ENCODE data around the gene SYT2. TPM values are rescaled to one million over a fixed set of nuclear protein-coding genes. Genes with fewer than 3 reads are reported as not detected.

SYT2 gene
- total RNA-seq, 1 experiment from 2014 or later: 0.69 TPM

- TF ChIP-seq, protein P1, sequence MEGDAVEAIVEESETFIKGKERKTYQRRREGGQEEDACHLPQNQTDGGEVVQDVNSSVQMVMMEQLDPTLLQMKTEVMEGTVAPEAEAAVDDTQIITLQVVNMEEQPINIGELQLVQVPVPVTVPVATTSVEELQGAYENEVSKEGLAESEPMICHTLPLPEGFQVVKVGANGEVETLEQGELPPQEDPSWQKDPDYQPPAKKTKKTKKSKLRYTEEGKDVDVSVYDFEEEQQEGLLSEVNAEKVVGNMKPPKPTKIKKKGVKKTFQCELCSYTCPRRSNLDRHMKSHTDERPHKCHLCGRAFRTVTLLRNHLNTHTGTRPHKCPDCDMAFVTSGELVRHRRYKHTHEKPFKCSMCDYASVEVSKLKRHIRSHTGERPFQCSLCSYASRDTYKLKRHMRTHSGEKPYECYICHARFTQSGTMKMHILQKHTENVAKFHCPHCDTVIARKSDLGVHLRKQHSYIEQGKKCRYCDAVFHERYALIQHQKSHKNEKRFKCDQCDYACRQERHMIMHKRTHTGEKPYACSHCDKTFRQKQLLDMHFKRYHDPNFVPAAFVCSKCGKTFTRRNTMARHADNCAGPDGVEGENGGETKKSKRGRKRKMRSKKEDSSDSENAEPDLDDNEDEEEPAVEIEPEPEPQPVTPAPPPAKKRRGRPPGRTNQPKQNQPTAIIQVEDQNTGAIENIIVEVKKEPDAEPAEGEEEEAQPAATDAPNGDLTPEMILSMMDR (conservative IDR thresholded peaks at IDR 0.05; ENCODE audit: low read depth, low read length): no peak
- no peak for TF ChIP-seq EZH2 (IDR thresholded peaks at IDR 0.05; ENCODE audit: borderline replicate concordance, low read depth, low read length, poor library complexity, severe bottlenecking)
- no peaks in the 10 kb centered on the region for H3K27me3 ChIP-seq (replicated peaks; ENCODE audit: insufficient read depth, low read depth, low read length, poor library complexity)
- H3K4me1 ChIP-seq (ENCODE audit: insufficient read depth, low read length, poor library complexity, severe bottlenecking): no peaks in the 10 kb centered on the region
- CTCF ChIA-PET: no interaction called here
- POLR2A ChIA-PET (ENCODE audit: low non-redundant PET): interaction anchor here (0.7 kb wide), 1 partner anchor 263 kb away, joined by 3 read pairs; no protein-coding TSS in a partner anchor
- no TSS peak for BruUV-seq (replicated peaks)
- no peaks in the 10 kb centered on the region for H3K9me3 ChIP-seq (ENCODE audit: low read depth, low read length, poor library complexity, severe bottlenecking)
- H3K4me3 ChIP-seq (ENCODE audit: low read depth, low read length, poor library complexity, severe bottlenecking): no peak overlapping the region
- no peaks in the 10 kb centered on the region for H3K36me3 ChIP-seq (ENCODE audit: insufficient read depth, low read length, poor library complexity, severe bottlenecking)
- DNase-seq (ENCODE audit: low spot score): no peak
- no peak overlapping the region for H3K27ac ChIP-seq (ENCODE audit: low read depth, low read length, poor library complexity, severe bottlenecking)
- intact Hi-C loops (cut with micrococcal nuclease; ENCODE audit: unreplicated experiment): no loop called here
Observed at GRCh38 chr1:202568826-202569225, 141.4 kb downstream of the SYT2 start.

GRCh38 chr1:202568410-202568809, 141.8 kb downstream of the SYT2 start:
- Histone ChIP-seq H3K27ac (ENCODE audit: low read depth, low read length, poor library complexity, severe bottlenecking) (no peak overlapping the region), H3K9me3 (ENCODE audit: low read depth, low read length, poor library complexity, severe bottlenecking) (no peaks in the 10 kb centered on the region), H3K4me3 (ENCODE audit: low read depth, low read length, poor library complexity, severe bottlenecking) (no peak overlapping the region), H3K4me1 (ENCODE audit: insufficient read depth, low read length, poor library complexity, severe bottlenecking) (no peaks in the 10 kb centered on the region), H3K36me3 (ENCODE audit: insufficient read depth, low read length, poor library complexity, severe bottlenecking) (no peaks in the 10 kb centered on the region), H3K27me3 (replicated peaks; ENCODE audit: insufficient read depth, low read depth, low read length, poor library complexity) (no peaks in the 10 kb centered on the region)
- no peak for TF ChIP-seq EZH2 (IDR thresholded peaks at IDR 0.05; ENCODE audit: borderline replicate concordance, low read depth, low read length, poor library complexity, severe bottlenecking)
- TF ChIP-seq, protein P1 (conservative IDR thresholded peaks at IDR 0.05; ENCODE audit: low read depth, low read length): no peak
- CTCF ChIA-PET: no interaction called here
- no peak for DNase-seq (ENCODE audit: low spot score)
- intact Hi-C loops (cut with micrococcal nuclease; ENCODE audit: unreplicated experiment): no loop called here
- POLR2A ChIA-PET (ENCODE audit: low non-redundant PET): interaction anchor here (0.7 kb wide), 1 partner anchor 263 kb away, joined by 3 read pairs; no protein-coding TSS in a partner anchor
- BruUV-seq (replicated peaks): no TSS peak

DNA sequence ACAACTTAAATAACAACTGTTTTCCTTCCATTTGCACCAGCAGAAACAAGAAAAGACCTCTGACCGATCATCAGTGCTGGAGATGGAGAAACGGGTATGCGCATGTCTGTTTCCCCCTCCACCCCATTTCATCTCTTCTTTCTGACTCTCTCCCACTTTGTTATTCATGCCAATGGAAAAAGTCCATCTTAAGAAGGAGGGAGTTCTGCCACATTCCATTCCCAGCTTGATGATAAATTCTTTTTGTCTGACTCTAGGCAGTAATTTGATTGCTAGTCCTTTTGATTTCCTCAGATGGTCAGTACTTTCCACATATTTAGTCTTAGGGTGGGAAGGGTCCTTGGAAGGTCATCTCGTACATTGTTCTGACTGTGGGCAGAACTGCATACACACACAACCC, 142.5 kb downstream of the SYT2 start:
- BruUV-seq (replicated peaks): no TSS peak
- Histone ChIP-seq H3K9me3 (ENCODE audit: low read depth, low read length, poor library complexity, severe bottlenecking) (no peaks in the 10 kb centered on the region), H3K36me3 (ENCODE audit: insufficient read depth, low read length, poor library complexity, severe bottlenecking) (no peaks in the 10 kb centered on the region), H3K4me1 (ENCODE audit: insufficient read depth, low read length, poor library complexity, severe bottlenecking) (no peaks in the 10 kb centered on the region), H3K27ac (ENCODE audit: low read depth, low read length, poor library complexity, severe bottlenecking) (no peak overlapping the region), H3K4me3 (ENCODE audit: low read depth, low read length, poor library complexity, severe bottlenecking) (no peak overlapping the region), H3K27me3 (replicated peaks; ENCODE audit: insufficient read depth, low read depth, low read length, poor library complexity) (no peaks in the 10 kb centered on the region)
- intact Hi-C loops (cut with micrococcal nuclease; ENCODE audit: unreplicated experiment): no loop called here
- no peak for DNase-seq (ENCODE audit: low spot score)
- TF ChIP-seq, protein P1 (conservative IDR thresholded peaks at IDR 0.05; ENCODE audit: low read depth, low read length): no peak
- ChIA-PET POLR2A (ENCODE audit: low non-redundant PET) (no interaction called here), CTCF (no interaction called here)

Data from A673 (cell line).